Midbrain (tissue), 1 donor: ENCODE results near the gene STK32B.

Experiments
- DNase-seq: peaks from one replicate; lab custom pipeline; 2025; lab: John Stamatoyannopoulos, UW

STK32B gene

DNA sequence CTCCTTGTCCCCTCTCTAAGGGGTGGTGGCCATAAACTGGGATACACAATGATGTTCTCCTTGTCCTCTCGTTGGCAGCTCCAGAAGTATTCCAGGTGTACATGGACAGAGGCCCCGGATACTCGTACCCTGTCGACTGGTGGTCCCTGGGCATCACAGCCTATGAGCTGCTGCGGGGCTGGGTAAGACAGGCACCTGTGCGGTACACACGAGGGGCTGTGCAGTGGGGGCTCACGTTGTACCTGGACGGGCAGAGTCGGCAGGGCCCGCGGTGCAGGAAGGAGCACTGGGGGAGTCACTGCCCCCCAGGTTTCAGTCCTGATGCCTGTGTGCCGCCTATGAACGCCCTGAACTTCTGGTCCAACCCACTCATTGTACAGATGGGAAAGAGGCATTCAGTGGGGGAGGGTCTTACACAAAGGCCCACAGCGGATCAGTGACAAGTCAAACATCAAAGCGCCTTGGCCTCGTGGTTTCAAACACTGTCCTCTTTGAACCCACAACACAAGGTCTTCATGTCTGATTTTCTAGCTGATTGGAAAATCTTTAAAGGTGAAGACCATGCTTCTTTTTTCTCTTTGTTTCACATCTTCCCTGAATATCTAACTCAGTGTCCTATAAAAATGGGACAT is 395.4 kb downstream of the STK32B start:
- DNase-seq: no peak

DNA sequence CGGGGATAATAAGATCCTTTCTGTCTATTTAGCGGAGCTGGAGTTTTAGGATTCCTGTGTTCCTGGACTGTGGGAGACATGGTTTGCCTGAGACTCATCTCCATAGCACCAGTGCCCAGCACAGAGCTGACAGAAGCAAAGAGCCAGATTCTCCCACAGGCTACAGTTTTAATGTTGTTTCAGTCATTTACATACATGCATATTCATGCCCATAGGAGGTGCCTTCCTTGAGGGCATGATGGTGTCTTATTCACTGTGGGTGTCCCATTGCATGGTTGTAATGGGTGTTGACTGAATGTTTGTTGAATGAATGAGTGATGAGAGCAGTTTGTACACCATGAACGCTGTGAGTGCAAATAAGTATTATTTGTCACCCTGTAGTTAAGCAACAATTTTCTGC is 396.5 kb downstream of the STK32B start:
- no peak for DNase-seq

DNA sequence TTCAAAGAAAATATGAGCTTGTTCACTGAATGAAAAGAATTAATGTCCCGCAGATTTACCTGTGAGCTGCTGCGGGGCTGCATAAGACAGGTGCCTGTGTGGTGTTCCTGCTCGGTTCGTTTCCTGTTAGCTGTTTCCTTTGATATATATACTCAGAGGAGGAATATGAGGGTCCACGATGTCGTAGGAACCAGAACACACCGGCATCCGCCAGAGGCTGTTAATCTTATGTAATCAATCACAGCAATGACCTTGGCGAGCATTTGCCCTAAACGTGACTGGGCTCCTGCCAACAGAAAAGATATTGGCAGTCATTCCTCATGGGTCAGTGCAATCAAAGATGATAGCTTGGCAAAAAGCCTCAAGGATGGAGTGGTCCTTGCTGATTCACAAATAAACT is 396.9 kb downstream of the STK32B start:
- DNase-seq: no peak

DNA sequence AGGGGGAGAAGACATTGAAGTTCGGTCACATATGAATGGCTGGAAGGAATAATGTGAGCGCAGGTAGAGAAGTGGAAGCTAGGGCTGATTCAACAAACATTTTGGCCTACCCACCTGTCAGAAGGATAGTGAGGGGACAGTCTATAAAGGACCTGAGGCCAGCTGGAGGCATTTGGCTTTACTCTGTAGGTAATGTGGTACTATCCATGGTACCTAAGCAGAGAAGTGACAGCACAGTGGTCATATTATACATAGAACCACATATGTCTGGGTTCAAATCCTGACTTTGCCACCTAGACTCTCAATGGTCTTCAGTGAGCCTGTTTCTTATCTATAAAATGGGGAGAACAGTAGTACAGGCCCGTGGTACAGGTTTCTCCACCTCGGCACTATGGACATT is 400.0 kb downstream of the STK32B start:
- DNase-seq: no peak

DNA sequence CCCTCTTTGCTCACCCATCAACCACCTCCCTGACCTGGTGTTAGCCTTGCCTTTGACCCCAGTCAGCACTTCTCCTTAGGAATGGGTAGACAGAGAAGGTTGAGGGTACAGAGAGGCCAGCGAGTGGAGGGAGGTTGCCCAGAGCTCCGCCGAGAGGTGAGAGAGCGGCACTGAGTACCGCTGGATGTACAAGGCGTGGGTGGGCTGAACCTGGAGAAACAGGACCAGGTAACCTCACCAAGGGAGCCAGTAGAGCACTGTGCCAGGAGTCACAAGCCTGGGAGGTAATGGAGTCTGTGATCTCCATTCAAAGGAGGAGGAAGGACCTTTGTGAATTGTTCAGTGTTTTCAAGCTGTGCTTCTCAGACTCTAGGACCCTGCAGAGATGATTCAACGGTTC is 400.9 kb downstream of the STK32B start:
- no peak for DNase-seq

DNA sequence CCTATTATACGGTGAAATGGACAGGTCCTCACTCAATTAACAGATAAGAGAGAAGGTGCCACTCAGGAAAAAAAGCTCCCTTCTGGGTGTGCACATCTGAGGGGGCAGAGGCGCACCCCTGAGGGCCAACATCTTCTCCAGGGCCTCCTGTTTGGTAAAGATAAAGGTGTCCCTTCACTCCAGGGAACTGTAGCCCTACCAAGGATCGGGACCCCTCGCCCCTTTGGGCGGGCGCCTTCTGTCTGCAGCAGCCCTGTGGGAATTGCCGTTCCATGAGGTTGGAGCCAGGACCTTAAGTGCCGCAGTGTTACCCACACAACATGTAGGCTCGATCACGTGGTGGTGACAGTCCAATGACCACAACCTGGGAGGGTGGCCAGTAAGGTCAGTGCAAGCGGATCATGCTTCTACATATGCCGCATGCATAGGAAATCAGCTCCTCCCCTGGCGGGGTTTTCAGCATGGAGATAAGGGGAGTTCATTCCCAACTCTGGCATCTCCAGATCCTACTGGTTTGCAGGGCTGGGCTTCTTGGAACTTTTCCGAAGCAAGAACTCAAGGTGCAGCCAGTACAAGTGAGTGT is 403.8 kb downstream of the STK32B start:
- DNase-seq: no peak

DNA sequence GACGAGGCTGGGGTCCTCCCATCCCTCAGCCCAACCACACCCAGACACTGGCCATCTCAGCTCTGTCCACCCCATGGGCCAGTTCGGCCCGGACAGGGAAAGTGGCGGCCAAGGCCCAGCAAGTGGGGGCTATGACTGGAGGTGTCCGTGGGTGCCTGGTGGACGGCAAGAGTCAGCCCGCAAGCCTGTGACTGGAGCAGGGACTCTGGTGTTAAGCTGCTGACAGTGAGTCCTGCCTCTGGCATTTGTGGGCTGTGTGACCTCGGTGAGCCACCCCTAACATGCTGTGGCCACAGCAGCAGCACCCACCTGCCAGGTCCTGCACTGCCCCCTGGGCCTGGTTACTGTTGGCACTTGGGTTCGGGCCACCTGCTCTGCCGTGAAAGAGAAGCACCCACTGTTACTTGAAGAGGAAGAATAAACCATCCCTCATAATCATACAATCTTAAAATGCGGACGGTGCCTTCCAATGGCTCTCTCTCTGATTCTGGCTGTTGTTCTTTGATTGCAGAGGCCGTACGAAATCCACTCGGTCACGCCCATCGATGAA is 405.1 kb downstream of the STK32B start:
- no peak for DNase-seq

DNA sequence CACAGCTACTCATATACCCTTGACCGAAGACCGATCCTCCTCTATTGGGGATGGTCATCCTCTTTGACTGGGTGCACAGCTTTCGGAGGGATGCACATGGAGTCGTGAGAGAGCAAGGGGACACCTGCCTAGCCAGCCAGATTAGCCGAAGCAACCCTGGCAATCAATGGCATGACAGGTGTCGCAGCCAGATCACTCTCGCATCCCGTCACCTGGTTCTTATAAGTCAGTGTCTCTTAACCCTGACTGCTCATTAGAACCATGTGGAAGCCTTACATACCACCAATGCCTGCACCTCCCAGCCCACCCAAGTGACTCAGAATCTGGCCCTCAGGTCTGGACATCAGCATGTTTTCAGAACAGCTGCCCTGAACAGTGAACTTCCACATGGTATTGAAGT is 407.4 kb downstream of the STK32B start:
- DNase-seq: no peak

DNA sequence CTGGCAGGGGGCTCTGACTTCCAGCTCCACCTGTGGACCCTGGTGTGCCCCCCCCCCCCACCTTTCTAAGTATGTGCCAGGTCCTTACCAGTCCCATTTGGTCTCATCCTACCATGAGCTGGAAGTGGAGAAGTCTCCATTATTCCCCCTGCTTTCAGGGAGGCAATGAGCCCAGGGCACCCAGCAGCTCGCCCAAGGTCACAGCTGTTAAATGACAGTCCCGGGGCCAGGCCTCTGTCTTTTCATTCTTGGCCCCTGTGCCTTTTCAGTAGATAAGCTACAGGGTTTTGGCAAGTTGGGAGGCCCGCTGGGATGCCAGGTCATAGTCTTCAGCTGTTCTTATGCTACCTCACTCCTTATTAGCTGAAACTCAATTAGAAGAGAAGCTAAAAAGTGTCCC is 408.0 kb downstream of the STK32B start:
- no peak for DNase-seq

DNA sequence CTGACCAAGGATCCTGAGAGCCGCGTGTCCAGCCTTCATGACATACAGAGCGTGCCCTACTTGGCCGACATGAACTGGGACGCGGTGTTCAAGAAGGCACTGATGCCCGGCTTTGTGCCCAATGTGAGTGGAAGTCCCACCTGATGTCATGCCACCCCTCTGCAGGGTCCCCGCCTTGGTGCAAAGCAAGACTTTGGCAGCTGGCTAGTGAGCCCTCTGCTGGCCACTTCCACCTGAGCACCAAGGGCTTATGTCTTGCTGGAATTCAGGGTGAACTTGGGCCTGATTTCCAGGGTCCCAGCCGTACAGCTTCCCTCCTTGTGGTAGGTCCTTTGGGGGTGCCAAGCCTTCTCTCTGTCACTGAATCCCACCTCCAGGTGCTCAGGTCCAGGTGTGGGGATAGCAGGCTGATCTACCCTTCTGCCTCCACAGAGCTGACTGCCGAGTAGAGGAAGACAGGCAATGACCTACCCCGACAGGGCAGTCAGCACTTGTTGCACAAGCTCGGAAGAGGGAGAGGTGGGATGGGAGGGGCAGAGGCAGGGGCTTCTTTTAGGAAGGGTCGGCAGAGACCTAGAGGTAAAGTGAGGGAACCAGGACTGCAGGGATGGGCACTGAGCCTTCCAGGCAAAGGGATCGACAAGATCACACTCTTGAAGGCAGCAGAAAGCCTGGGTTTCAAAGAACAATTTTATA is 409.0 kb downstream of the STK32B start:
- DNase-seq: peak; percentile 12

DNA sequence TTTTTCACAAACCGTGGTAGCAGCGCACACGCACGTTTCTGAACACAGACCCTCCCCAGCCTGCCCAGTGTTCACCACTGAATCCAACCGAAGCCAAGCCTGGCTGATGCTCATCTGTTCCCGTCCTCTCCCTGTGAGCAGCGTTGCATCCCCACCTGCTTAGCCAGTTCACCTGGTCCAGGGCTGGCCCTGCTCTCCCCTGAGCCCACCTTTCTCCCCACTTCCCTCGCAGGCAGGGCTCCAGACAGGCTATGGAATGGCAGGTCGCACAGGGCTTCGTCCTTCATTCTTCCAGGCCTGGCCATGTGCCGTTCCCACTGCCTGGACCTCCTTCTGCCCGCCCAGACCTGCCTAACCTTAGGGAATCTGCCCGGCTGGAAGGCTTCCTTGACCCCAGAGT is 410.2 kb downstream of the STK32B start:
- DNase-seq: no peak

DNA sequence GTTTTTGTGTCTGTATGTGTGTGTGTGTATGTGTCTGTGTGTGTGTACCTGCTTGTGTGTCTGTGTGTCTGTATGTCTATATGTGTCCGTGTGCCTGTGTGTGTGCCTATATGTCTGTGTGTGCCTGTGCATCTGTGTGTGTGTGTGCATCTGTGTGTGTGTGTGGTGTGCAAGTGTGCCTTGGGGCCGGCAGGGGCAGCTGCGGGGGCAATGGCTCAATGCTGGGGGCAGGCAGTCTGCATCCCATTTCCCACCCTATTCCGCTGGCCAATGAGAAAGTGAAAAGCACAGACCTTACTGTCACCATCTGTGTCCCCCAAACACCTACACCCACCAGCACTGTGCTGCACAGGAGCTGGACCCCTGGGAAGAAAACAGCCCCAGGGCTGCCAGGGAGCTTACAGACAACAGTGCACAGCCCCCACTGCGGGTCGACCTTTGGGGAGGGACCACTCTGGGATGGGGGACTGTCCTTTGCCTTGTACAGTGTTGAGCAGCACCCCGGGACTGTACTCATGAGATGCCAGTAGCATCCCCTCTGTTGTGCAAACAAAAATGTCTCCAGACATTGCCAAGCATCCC is 411.1 kb downstream of the STK32B start:
- no peak for DNase-seq

DNA sequence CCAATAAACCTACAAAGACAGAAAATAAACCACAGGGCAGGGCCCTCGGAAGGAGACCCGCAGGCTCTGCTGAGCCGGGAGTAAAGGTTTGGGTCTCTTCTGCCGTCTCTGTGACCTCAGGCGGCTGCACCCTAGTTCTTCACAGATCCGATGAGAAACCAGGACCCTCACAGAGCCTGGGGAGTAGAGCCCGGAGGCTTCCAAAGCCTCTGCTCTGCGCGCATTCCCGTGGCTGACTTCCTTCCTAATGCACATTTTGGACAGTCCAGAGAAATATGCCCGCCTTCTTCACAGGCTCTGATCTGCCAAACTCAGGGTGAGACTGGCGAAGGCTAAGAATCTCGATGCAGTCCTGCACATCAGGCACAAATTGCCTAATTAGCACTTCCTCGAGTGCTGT is 411.6 kb downstream of the STK32B start:
- no peak for DNase-seq

DNA sequence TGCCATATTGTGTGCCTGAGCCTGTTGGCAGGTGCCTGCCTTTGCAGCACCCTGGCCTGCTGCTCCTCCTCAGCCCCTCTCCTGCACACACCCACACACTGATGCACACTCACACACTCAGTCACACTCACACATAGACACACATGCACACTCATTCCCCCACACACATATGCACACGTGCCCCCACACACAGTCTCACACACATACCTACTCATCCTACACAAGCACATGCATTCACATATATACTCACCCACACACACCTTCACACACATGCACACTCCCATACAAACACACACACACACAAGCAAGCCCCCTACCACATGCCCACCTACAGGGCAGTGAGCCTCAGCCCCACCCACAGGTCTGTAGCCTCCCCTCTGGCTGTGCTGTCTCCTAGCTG is 412.1 kb downstream of the STK32B start:
- no peak for DNase-seq

DNA sequence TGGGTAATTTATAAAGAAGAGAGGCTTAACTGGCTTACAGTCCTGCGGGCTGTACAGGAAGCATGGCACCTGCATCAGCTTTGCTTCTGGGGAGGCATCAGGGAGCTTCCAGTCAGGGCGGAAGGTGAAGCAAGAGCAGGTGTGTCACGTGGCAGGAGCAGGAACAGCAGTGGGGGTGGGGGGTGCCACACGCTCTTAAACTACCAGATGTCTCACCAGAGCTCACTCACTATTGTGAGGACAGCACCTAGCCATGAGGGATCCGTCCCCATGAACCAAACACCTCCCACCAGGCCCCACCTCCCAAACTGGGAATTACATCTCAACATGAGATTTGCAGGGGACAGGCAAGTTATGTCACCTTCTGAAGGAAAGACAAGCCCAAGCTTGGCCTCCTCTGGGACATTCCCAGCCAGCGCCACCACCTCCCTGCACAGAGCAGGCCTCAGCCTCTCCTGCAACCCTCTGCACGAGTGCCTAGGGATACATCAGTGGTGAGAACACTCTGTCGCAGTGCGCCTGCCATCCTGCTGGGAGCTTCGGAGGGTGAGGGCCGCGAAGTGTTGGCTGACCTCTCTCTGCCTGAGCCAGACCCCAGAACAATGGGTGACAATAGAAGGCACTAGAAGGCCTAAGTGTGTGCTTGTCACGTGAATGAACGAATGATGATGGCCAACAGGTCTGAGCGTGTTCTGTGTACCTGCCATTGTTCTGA is 412.8 kb downstream of the STK32B start:
- no peak for DNase-seq

DNA sequence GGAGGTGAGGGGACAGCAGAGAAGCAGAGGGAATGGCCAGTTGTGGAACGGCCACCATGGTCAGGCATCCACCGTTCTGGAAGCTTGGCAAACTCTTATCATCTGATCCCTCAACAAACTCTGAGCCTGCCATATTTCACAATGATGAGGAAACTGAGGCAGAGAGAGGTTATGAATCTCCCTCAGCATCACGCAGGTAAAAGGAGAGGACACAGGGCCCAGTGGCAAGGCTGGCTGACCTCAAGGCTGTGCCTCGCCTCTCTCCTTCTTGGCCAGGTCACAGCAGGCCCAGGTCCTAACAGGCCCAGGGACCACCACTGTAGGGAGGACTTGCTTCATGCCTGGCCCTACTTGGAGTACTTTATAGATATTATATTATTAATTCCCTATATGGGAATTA is 414.2 kb downstream of the STK32B start:
- DNase-seq: no peak

DNA sequence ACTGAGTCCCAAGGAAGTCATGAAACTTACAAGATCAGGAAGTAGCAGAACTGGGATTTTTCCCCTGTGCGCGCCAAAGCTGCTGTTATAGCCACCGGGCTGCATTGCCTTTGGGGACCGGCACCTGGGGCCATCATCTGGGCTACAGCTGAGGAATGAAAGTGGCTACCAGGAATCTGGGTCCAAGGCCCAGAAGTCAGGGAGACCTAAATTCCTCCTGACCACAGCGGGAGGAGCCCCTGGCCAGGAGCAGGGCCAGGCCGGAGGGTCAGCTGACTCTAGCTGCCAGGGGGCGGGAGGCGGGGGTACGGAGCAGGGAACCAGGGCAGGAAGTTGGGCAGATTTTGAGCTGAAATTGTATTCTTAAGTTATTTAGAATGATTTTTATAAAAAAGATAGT is 414.7 kb downstream of the STK32B start:
- no peak for DNase-seq

DNA sequence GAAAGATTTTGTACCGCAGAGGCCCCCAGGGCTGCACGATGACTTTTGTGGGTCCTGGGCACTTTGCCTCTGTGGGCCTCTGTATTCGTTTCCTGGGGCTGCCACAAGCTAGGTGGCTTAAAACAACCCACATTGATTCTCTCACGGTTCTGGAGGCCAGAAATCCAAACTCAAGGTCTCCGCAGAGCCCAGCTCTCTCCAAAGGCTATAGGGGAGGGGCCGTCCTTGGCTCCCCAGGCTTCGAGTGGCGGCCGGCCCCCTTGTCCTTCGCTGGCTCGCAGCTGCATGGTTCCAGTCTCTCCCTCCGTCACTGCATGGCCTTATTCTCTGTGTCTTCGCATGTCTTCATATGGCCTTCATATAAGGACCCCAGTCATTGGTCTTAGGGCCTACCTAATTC is 415.8 kb downstream of the STK32B start:
- DNase-seq: no peak

DNA sequence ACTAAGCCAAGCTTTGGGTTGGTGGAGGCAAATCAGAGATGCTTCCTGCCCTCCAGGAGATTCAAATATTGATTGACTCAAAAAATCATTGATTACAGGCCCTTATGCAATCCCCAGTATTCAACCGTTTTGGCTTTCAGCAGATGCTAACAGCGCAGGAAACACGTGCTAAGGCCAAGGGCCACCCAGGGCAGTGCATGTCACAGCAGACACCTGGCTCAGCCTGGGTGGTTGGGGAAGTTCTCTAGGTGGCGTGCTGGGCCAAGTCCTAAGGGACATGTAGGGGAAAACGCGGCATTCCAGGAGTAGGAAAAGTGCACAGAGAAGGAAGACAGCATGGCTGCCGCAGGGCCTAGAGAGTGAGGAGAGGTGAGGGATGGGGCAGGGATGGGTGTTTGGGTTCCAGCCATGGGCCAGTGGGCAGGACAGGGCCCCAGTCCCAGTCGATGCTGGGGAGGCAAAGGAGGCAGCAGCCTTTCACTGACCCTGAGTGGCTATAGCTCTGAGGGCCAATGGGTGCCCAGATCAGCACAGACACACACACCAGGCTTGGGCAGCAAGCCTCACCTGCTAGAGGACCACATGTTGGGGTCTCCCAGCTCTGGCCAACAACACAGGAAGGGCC is 418.0 kb downstream of the STK32B start:
- no peak for DNase-seq

DNA sequence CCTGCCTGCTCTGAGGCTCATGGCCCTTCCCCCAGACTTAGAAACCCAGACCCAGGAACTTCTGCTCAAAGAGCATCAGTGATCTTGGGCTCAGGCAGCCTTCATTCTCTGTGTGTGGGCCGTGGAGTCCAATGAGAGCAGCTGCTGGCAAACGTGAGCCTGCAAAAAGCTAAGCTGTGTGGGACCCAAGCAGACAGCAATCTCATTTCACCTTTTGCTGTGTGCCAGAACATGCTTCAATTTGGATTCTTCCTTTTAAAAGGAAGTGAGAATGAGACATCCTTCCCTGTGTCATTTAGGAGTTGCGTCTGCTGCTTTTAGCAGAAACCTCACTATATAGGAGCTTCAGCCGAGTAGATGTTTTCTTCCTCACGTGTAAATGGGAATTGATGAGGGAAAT is 418.6 kb downstream of the STK32B start:
- DNase-seq: no peak

DNA sequence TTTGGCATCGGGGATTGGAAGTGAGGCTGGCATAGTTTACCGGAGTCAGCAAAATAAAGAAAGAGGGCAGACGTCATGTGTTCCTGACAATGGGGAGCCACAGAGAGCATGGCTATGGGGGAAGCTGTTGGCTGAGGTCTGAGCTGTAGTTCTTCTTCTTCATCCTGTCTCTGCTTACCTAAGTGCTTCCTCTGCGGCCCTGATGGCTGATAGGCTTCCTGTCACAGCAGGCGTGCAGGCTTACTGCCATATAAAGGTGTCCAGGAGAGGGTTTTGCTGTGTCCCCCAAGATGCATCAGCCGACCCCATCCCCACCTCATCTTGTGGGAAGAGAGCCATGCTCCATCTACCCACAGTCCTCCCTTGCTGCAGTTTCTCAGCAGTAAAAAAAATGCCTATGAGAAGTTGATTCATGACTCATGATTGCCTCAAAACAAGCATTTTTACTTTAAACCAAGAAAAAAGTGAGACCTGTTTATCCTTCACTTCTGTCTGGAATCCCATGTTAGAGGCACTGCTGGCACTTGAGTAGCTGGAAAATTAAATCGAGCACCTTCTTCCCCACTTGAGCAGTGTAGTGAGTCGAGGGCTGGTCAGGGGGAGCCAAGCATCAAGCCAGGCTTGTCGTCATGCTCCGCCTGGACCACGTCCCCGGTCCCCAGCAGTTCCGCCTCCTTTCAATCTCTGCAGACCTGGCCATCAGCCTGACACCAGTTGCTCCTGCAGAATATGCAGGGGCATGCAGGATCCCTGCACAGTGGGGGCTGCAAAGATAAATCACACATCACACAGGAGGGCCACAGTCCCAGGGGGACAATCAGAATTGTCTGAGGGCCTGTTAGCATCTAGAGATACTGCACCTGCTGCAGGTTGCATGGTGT is 419.3 kb downstream of the STK32B start:
- DNase-seq: no peak
